ENCODE results near the gene DLG2. TPM values are rescaled to one million over a fixed set of nuclear protein-coding genes. Genes with fewer than 3 reads are reported as not detected.
"Not testable (repeated sequence)": the region's sequence is repeated elsewhere in the genome, so short reads cannot be mapped to it uniquely, and the experiment has no call there.

DLG2 gene
- 1 to 10 TPM; 1.9 to 3.2 TPM for total RNA-seq
- long read RNA-seq, partial matches to known transcripts, result 0 of 1 reads
- long read RNA-seq, other reads (novel, unspliced or antisense), result 1 of 1 reads

- intact Hi-C loops (cut with DNase I, micrococcal nuclease), result no loop called here
- ATAC-seq (peak; percentile 12), DNase-seq (no peak)
Observed at GRCh38 chr11:85627332-85627997, at the start of gene DLG2. Gene DLG2 (minus strand): TSS chr11:85627344.

GRCh38 chr11:85673393-85673792, 46.2 kb upstream of the DLG2 start:
- ATAC-seq (no peak), DNase-seq (no peak)
- intact Hi-C loops (cut with DNase I, micrococcal nuclease), result no loop called here

- DNase-seq (no peak), ATAC-seq (no peak)
- intact Hi-C loops (cut with DNase I, micrococcal nuclease), result no loop called here
Observed at GRCh38 chr11:85672105-85672902, 45.2 kb upstream of the DLG2 start.

- intact Hi-C loops (cut with DNase I, micrococcal nuclease); DNase-seq: not testable (repeated sequence)
- ATAC-seq, result peak; percentile 82
Observed at GRCh38 chr11:85670949-85671663, 44.0 kb upstream of the DLG2 start.

- DNase-seq (no peak), ATAC-seq (no peak)
- intact Hi-C loops (cut with DNase I, micrococcal nuclease), result no loop called here
Observed at GRCh38 chr11:85668157-85668556, 41.0 kb upstream of the DLG2 start.

- intact Hi-C loops (cut with DNase I, micrococcal nuclease), result no loop called here
- DNase-seq, result no peak
- no peak for ATAC-seq
Observed at GRCh38 chr11:85666687-85667086, 39.5 kb upstream of the DLG2 start.

- intact Hi-C loops (cut with DNase I, micrococcal nuclease), result no loop called here
- ATAC-seq (peak; percentile 13), DNase-seq (no peak)
Observed at GRCh38 chr11:85665733-85666132, 38.6 kb upstream of the DLG2 start.

- ATAC-seq (peak; percentile 88), DNase-seq (peak; percentile 94 to 96)
- intact Hi-C loops (cut with DNase I, micrococcal nuclease), result no loop called here
Observed at GRCh38 chr11:85664615-85665481, 37.7 kb upstream of the DLG2 start, which contains the start of gene CREBZF. Gene CREBZF (minus strand): TSS chr11:85665129. CDS start chr11:85664875, 254 bp downstream.

- intact Hi-C loops (cut with DNase I, micrococcal nuclease), result no loop called here
- ATAC-seq, result peak; percentile 79
Observed at GRCh38 chr11:85663753-85664614, 36.8 kb upstream of the DLG2 start.

GRCh38 chr11:85663080-85663752, 36.1 kb upstream of the DLG2 start:
- no peak for DNase-seq
- intact Hi-C loops (cut with DNase I, micrococcal nuclease), result no loop called here
- ATAC-seq, result no peak

More at GRCh38 chr11:85663753-85664614, 36.8 kb upstream of the DLG2 start:
- DNase-seq, result peak; percentile 83 to 90

GRCh38 chr11:85661972-85662664, 35.0 kb upstream of the DLG2 start:
- intact Hi-C loops (cut with DNase I, micrococcal nuclease), result no loop called here
- no peak for ATAC-seq
- DNase-seq, result no peak

GRCh38 chr11:85658180-85658579, 31.0 kb upstream of the DLG2 start:
- intact Hi-C loops (cut with DNase I, micrococcal nuclease), result no loop called here
- ATAC-seq (no peak), DNase-seq (no peak)

- no peak for ATAC-seq
Observed at GRCh38 chr11:85656777-85657176, 29.6 kb upstream of the DLG2 start.

GRCh38 chr11:85654343-85654742, 27.2 kb upstream of the DLG2 start:
- ATAC-seq; intact Hi-C loops (cut with DNase I, micrococcal nuclease); DNase-seq: not testable (repeated sequence)

More at GRCh38 chr11:85656777-85657176, 29.6 kb upstream of the DLG2 start:
- intact Hi-C loops (cut with DNase I, micrococcal nuclease), result no loop called here
- DNase-seq, result no peak

GRCh38 chr11:85652786-85653447, 25.8 kb upstream of the DLG2 start:
- intact Hi-C loops (cut with DNase I, micrococcal nuclease), result no loop called here
- no peak for ATAC-seq
- DNase-seq, result no peak

- DNase-seq (no peak), ATAC-seq (no peak)
- intact Hi-C loops (cut with DNase I, micrococcal nuclease), result no loop called here
Observed at GRCh38 chr11:85651118-85651517, 24.0 kb upstream of the DLG2 start.
